Naive thymus-derived CD4-positive, alpha-beta T cell (primary cell): Measurements from ENCODE around the gene DPP7. TPM values are rescaled to one million over a fixed set of nuclear protein-coding genes. Genes with fewer than 3 reads are reported as not detected.

Source experiments
- ATAC-seq: fragments of 150-1000 bp; cut with Tn5 transposase; 2 replicates; pipeline ENCODE4 v1.10.0; 2021; ENCODE audit warnings: mild to moderate bottlenecking, moderate library complexity
- CTCF ChIA-PET: fragments of 350-600 bp; sonication (Branson Sonifier 250); formaldehyde crosslinking; loops from one replicate; lab custom pipeline; 2021; ENCODE audit warnings: antibody characterized with exemption; lab: Charles Lee
- POLR2A ChIA-PET: fragments of 350-600 bp; sonication (Branson Sonifier 250); formaldehyde crosslinking; loops from one replicate; lab custom pipeline; 2021; ENCODE audit warnings: antibody characterized with exemption, inconsistent platforms; lab: Charles Lee
- DNase-seq, 9 donors: peaks; one replicate each; pipeline versions ENCODE4 v3.0.0 to v3.0.0-alpha.2; 2020 to 2022; ENCODE audit warnings: mixed read lengths in 1 of 9
- H3K27ac ChIP-seq: one replicate; pipeline ENCODE4 v1.7.0; 2013; ENCODE audit warnings: mild to moderate bottlenecking, low read depth, low read length, moderate library complexity
- H3K27me3 ChIP-seq, 2 donors: one replicate each; pipeline ENCODE4 v1.7.0; 2013; ENCODE audit warnings: low read length in 2 of 2, mild to moderate bottlenecking in 2 of 2, moderate library complexity in 2 of 2; ENCODE audit not compliant: control insufficient read depth in 2 of 2, insufficient read depth in 2 of 2
- H3K36me3 ChIP-seq, 3 experiments: 1 replicate in 2 of 3; 2 replicates in 1 of 3; pipeline ENCODE4 v1.7.0; 2013; ENCODE audit warnings: low read length in 3 of 3, mild to moderate bottlenecking in 3 of 3, moderate library complexity in 1 of 3; ENCODE audit not compliant: insufficient read depth in 3 of 3, control insufficient read depth in 2 of 3
- H3K4me1 ChIP-seq, 2 donors: one replicate each; pipeline ENCODE4 v1.7.0; 2013; ENCODE audit warnings: low read length in 2 of 2, mild to moderate bottlenecking in 2 of 2, moderate library complexity in 1 of 2; ENCODE audit not compliant: control insufficient read depth in 2 of 2, insufficient read depth in 2 of 2
- H3K4me3 ChIP-seq: 2 replicates; pipeline ENCODE4 v1.7.0; 2013; ENCODE audit warnings: mild to moderate bottlenecking, low read length
- H3K9me3 ChIP-seq, 3 experiments: 1 replicate in 2 of 3; 2 replicates in 1 of 3; pipeline ENCODE4 v1.7.0; 2013; ENCODE audit warnings: low read length in 3 of 3; ENCODE audit not compliant: control insufficient read depth in 2 of 3
- H3K27ac Mint-ChIP-seq, 9 donors: one replicate each; pipeline ENCODE4 v1.8.0; 2020 to 2022; ENCODE audit warnings: mixed read lengths in 9 of 9, mild to moderate bottlenecking in 8 of 9, moderate library complexity in 5 of 9, inconsistent platforms in 2 of 9
- H3K27me3 Mint-ChIP-seq, 5 donors: one replicate each; pipeline ENCODE4 v1.8.0; 2021 to 2022; ENCODE audit warnings: mixed read lengths in 5 of 5, mild to moderate bottlenecking in 1 of 5
- H3K36me3 Mint-ChIP-seq, 5 donors: one replicate each; pipeline ENCODE4 v1.8.0; 2020 to 2022; ENCODE audit warnings: mixed read lengths in 5 of 5, mild to moderate bottlenecking in 3 of 5, inconsistent platforms in 1 of 5
- H3K4me1 Mint-ChIP-seq, 7 donors: one replicate each; pipeline ENCODE4 v1.8.0; 2020 to 2022; ENCODE audit warnings: mixed read lengths in 7 of 7, mild to moderate bottlenecking in 3 of 7, inconsistent platforms in 1 of 7
- H3K4me3 Mint-ChIP-seq, 10 donors: one replicate each; pipeline ENCODE4 v1.8.0; 2020 to 2022; ENCODE audit warnings: mild to moderate bottlenecking in 10 of 10, mixed read lengths in 10 of 10, moderate library complexity in 6 of 10, inconsistent platforms in 2 of 10
- H3K9me3 Mint-ChIP-seq, 11 donors: one replicate each; pipeline ENCODE4 v1.8.0; 2020 to 2022; ENCODE audit warnings: mixed read lengths in 11 of 11, mild to moderate bottlenecking in 4 of 11, inconsistent platforms in 1 of 11, moderate library complexity in 1 of 11
- intact Hi-C, 2 donors: fragments of 100-400 bp; cut with micrococcal nuclease; formaldehyde crosslinking; loops; one replicate each; pipeline ENCODE4 v1.15.1; 2023
- polyA plus RNA-seq, 2 donors: library from polyadenylated mRNA; unstranded; fragments of 300-500 nt; fragmentation: Illumina TruSeq; gene quantifications; one replicate each; pipeline ENCODE4 v1.2.3, GENCODE V29; 2021
- total RNA-seq, 6 experiments: library from RNA in 5 of 6; stranded (reverse) in 5 of 6; gene quantifications; 1 replicate in 5 of 6; 2 replicates in 1 of 6; pipeline ENCODE4 v1.2.3 and lab custom pipeline; 2021 to 2026

The DPP7 gene
- total and polyA plus RNA-seq, 7 experiments from 2014 or later, result 86.9 to 328 (median 270) TPM

DNA sequence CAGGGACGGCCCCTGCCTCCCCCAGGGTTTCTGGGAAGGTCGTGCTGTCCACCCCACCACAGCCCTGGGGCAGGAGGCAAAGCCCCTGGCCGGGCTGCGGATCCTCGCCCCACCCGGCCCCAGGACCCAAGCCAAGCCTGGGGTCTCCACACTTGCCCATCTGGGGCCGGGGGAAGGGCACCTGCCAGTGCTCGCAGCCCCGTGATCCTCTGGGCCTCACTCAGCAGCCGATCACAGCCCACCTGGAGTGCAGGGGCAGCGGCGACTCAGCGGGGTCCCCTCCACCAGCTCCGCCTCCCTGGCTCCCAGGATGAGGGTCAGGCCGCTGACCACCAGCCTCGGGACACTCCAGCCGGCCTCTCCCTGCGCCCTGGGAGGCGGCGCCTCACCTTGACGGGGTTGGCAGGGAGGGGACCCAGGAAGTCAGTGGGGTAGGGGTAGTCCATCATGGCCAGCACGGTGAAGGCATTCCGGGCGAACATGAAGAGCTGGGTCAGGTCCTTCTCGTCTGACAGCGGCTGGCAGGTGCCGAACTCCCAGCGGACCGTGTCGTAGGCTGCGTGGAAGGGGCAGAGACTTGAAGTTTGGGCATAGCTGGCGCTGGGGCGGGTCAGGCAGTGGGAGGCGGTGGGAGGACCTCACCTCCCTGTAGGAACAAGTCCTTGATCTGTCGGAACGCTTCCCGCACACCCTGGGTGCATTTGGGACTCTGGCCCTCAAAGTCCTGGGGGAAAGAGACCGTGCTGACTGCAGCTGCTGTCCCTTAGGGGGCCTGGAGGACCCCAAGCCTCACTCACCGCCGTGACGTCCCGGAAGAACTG, 1.8 kb downstream of the DPP7 start:
- intact Hi-C loops, result no loop called here

DNA sequence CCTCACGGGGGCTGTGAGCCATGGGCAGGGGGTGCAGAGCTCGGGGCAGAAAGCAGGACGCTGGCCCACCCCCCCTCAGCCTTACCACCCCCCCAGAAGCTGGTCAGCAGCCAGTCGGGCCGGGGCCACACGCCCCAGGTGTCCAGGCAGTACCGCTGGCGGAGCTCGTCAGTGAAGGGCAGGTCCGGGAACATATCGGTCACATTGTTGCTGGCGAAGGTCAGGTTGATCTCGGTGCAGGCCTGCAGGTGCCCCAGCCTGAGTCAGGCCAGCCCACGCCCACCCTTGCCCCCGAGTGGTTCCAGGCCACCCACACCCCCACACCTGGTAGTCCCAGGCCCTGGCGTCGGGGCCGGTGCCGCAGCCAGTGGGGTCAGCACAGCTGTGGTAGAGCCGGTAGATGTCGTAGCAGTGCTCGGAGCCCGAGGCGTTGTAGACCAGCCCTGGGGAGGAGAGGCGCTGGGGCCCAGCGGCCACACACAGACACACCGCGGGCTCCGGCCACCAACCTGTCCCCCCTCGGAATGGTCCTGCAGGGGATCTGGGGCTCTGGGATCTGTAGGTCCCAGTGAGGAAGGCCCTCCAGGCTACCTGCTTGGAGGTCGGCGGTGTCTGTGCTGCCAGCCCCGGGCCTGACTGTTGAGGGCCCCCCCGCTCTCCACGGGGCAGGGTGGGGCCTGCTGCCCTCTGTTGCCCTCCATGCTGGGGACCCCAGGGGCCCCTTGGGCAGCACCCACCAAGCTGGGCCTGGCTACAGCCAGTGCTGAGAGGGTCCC, 2.6 kb downstream of the DPP7 start:
- no peaks in the 10 kb centered on the region for H3K9me3 Mint-ChIP-seq
- H3K36me3 ChIP-seq, result peaks cover 0 to 62% (median 4%) of the 10 kb centered on the region in 3 experiments
- H3K4me3 Mint-ChIP-seq, result peak overlapping the region in 4 of 10 donors; percentile 19 to 75 (median 32)
- H3K4me1 Mint-ChIP-seq, result peaks cover 0 to 11% (median 5%) of the 10 kb centered on the region in 7 donors
- intact Hi-C loops, result no loop called here
- no peaks in the 10 kb centered on the region for H3K27me3 ChIP-seq
- no peak overlapping the region for H3K4me3 ChIP-seq
- peaks cover 0 to 4% of the 10 kb centered on the region in 2 donors for H3K4me1 ChIP-seq
- no peak for DNase-seq
- H3K9me3 ChIP-seq, result no peaks in the 10 kb centered on the region
- CTCF ChIA-PET, result no interaction called here
- H3K27ac ChIP-seq, result no peak overlapping the region
- POLR2A ChIA-PET, result no interaction called here
- H3K27ac Mint-ChIP-seq, result no peak overlapping the region
- H3K36me3 Mint-ChIP-seq, result peaks cover 0 to 3% (median 0%) of the 10 kb centered on the region in 5 donors
- no peak for ATAC-seq
- H3K27me3 Mint-ChIP-seq, result no peaks in the 10 kb centered on the region

More for the DNA sequence above, 1.8 kb downstream of the DPP7 start:
- no peak for DNase-seq
- ChIA-PET POLR2A (interaction anchor here (0.7 to 3.6 kb wide), 5 partner anchors 15 to 129 kb away, joined by 3 to 21 read pairs (median 3); partner anchors contain the start of genes MAN1B1 and TUBB4B), CTCF (no interaction called here)
- no peaks in the 10 kb centered on the region for H3K9me3 Mint-ChIP-seq
- peaks cover 0 to 11% (median 5%) of the 10 kb centered on the region in 7 donors for H3K4me1 Mint-ChIP-seq
- Histone ChIP-seq H3K4me3 (no peak overlapping the region), H3K36me3 (peaks cover 0 to 54% (median 4%) of the 10 kb centered on the region in 3 experiments), H3K4me1 (peaks cover 0 to 4% of the 10 kb centered on the region in 2 donors), H3K27ac (peak overlapping the region; percentile 59), H3K27me3 (no peaks in the 10 kb centered on the region), H3K9me3 (no peaks in the 10 kb centered on the region)
- ATAC-seq, result no peak
- H3K27me3 Mint-ChIP-seq, result no peaks in the 10 kb centered on the region
- H3K36me3 Mint-ChIP-seq, result peaks cover 0 to 3% (median 0%) of the 10 kb centered on the region in 5 donors
- peak overlapping the region in 4 of 9 donors; percentile 14 to 43 (median 26) for H3K27ac Mint-ChIP-seq
- H3K4me3 Mint-ChIP-seq, result peak overlapping the region in 8 of 10 donors; percentile 47 to 81 (median 72)

DNA sequence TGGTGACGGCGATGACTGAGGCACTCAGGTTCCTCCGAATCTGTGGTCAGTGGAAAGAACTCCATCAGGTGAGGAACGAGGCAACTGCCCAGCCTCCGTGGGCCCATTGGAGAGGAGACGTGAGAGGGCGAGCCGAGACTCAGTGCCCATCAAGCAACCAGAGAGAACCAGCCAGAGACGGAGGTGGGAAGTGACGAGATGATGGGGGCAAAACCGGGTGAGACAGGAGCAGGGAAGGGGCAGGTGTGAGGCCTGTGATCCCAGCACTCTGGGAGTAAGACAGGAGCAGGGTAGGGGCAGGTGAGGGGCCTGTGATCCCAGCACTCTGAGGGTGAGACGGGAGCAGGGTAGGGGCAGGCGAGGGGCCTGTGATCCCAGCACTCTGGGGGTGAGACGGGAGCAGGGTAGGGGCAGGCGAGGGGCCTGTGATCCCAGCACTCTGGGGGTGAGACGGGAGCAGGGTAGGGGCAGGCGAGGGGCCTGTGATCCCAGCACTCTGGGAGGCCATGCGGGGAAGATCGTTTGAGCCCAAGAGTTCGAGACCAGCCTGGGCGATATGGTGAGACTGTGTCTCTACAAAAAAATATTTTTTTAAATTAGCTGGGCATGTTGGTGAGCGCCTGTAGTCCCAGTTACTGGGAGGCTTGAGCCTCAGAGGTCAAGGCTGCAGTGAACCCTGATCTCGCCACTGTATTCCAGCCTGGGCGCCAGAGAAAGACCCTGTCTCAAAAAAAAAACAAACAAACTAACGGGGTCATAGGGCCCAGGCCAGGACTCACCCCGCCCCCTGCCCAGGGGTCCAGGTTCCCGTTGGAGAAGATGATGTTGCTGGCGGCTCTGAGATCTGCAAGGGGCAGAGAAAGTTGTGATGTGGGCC, 3.4 kb downstream of the DPP7 start:
- peak overlapping the region in 2 of 9 donors; percentile 40 to 81 for H3K27ac Mint-ChIP-seq
- no peak for ATAC-seq
- peaks cover 0 to 3% (median 0%) of the 10 kb centered on the region in 5 donors for H3K36me3 Mint-ChIP-seq
- no peaks in the 10 kb centered on the region for H3K27me3 ChIP-seq
- ChIA-PET POLR2A (no interaction called here), CTCF (no interaction called here)
- intact Hi-C loops, result no loop called here
- peaks cover 0 to 11% (median 5%) of the 10 kb centered on the region in 7 donors for H3K4me1 Mint-ChIP-seq
- H3K4me3 Mint-ChIP-seq, result peak overlapping the region in 6 of 10 donors; percentile 16 to 75 (median 30)
- H3K4me1 ChIP-seq, result peaks cover 0 to 4% of the 10 kb centered on the region in 2 donors
- no peak for DNase-seq
- H3K36me3 ChIP-seq, result peaks cover 0 to 71% (median 4%) of the 10 kb centered on the region in 3 experiments
- H3K27ac ChIP-seq, result no peak overlapping the region
- H3K9me3 Mint-ChIP-seq, result no peaks in the 10 kb centered on the region
- H3K9me3 ChIP-seq, result no peaks in the 10 kb centered on the region
- no peak overlapping the region for H3K4me3 ChIP-seq
- no peaks in the 10 kb centered on the region for H3K27me3 Mint-ChIP-seq

DNA sequence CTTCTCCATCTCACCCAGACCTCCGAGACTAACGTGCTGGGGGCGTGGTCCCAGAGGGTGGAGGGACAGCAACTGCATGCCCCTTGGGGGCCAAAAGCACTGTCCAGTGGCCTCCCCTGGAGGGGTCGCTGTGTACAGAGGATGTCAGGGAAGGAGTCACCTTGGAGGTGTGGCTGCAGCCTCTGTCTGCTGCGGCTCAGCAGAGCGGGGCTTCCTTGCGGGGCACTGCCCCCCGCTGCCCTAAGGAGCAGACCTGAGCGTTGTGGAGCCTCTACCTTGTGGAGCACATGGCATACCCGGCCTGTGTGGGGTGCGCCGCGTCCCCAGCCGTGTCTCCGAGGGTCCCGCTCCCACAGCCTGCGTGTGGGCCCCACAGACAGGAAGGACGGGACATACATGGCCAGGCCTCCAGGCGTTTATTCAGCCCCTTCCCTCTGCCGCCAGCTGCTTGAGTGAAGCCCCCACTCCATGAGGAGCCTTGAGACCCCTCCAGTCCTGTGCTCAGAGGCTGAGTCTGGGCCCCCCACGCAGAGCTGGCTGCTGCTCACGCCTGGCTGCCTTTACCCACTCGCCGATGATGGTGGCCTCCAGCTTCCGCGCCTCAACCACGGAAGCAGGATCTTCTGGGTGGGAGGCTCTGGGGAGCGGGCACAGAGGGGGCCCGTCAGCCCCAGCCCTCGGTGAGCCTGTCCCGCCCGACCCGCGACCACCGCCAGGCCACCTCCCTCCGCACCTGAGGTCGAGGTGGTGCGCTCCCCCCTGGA, 4.2 kb downstream of the DPP7 start:
- Mint-ChIP-seq H3K9me3 (no peaks in the 10 kb centered on the region), H3K4me3 (peak overlapping the region in 3 of 10 donors; percentile 16 to 73 (median 68)), H3K4me1 (peaks cover 0 to 11% (median 5%) of the 10 kb centered on the region in 7 donors), H3K27me3 (no peaks in the 10 kb centered on the region), H3K27ac (no peak overlapping the region), H3K36me3 (peaks cover 0 to 3% (median 0%) of the 10 kb centered on the region in 5 donors)
- CTCF ChIA-PET, result no interaction called here
- no peaks in the 10 kb centered on the region for H3K27me3 ChIP-seq
- H3K36me3 ChIP-seq, result peaks cover 1 to 79% (median 4%) of the 10 kb centered on the region in 3 experiments
- H3K9me3 ChIP-seq, result no peaks in the 10 kb centered on the region
- no peak for DNase-seq
- no peak overlapping the region for H3K4me3 ChIP-seq
- ATAC-seq, result no peak
- intact Hi-C loops, result no loop called here
- no peak overlapping the region for H3K27ac ChIP-seq
- POLR2A ChIA-PET, result no interaction called here
- peaks cover 0 to 4% of the 10 kb centered on the region in 2 donors for H3K4me1 ChIP-seq

DNA sequence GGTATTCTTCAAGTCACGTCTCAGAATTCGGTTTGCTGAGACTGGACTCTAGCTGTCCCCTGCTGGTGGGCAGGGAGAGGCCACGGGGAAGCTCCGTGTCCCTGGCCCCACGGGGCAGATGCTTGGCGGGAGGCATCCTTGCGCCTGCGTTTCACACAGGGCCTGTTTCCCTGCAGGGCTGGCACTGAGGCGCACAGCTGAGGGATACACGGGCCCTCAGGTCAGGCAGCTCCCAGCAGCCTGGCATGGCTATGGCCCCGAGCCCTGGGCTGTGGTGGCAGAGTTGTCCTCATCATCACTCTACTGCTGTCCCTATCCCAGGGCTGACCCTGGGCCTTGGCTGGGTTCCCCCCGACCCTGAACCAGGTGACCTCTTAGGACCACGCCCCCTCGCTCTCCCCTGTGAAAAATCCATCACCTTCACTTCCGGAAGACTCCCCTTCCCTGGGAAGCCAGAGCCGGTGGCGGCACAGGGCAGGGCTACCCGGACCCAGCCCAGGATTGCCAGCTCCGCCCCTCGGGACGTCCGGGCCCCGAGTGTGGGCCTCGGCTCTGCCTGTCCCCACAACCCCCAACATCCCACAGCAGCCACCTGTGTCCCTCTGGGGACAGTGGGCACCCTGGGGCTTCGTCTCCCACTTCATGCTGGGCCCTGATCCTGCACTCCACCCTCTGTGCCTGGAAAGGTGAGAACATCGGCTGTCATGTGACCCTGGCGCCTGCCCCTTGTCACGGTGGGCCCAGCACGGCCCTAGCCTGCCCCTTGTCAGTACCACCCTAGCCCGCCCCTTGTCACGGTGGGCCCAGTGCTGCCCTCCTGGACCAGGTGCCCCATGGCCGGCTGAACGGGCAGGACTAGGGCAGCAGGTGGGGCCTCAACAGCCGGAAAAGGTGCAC, 5.0 kb downstream of the DPP7 start:
- H3K36me3 ChIP-seq, result peaks cover 4 to 87% (median 9%) of the 10 kb centered on the region in 3 experiments
- intact Hi-C loops, result no loop called here
- CTCF ChIA-PET, result no interaction called here

More for the DNA sequence above, 5.0 kb downstream of the DPP7 start:
- ATAC-seq (no peak), DNase-seq (no peak)
- Histone ChIP-seq H3K4me1 (peaks cover 0 to 4% of the 10 kb centered on the region in 2 donors), H3K9me3 (no peaks in the 10 kb centered on the region), H3K27ac (no peak overlapping the region), H3K27me3 (no peaks in the 10 kb centered on the region), H3K4me3 (no peak overlapping the region)
- no peak overlapping the region for H3K4me3 Mint-ChIP-seq
- no peak overlapping the region for H3K27ac Mint-ChIP-seq
- H3K27me3 Mint-ChIP-seq, result no peaks in the 10 kb centered on the region
- peaks cover 0 to 5% (median 0%) of the 10 kb centered on the region in 5 donors for H3K36me3 Mint-ChIP-seq
- POLR2A ChIA-PET, result interaction anchor here (1.2 kb wide), 1 partner anchor 14 kb away, joined by 7 read pairs; no protein-coding TSS in a partner anchor
- no peaks in the 10 kb centered on the region for H3K9me3 Mint-ChIP-seq
- H3K4me1 Mint-ChIP-seq, result peaks cover 0 to 11% (median 5%) of the 10 kb centered on the region in 7 donors
